HG03521 (cell line): ENCODE measurements around the gene BGLAP.

Experiments used
- ATAC-seq: cut with Tn5 transposase; IDR thresholded peaks from one replicate; pipeline ENCODE4 v1.9.1; 2021; ENCODE audit warnings: mild to moderate bottlenecking, moderate library complexity; ENCODE audit not compliant: unreplicated experiment

Gene BGLAP

DNA sequence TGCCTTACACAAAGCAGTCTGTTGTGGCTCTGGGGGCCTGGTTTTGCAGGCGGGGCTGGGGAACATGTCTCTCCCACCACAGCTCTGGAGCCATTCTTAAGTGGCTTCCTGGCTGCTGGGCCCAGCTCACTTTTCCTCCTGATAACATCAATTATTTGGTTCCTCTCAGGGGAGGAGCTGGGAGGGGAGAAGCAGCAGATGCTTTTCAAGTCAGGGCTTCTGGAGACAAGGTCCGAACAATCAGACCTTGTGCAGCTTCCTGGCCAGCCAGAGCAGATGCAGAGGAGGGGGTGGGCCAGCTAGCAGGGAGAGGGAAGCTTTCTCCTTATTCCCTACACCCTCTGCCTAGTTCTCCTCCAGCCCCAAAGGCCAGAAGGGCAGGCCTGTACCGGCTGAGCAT lies 9.5 kb downstream of the BGLAP start:
- ATAC-seq, result no peak

DNA sequence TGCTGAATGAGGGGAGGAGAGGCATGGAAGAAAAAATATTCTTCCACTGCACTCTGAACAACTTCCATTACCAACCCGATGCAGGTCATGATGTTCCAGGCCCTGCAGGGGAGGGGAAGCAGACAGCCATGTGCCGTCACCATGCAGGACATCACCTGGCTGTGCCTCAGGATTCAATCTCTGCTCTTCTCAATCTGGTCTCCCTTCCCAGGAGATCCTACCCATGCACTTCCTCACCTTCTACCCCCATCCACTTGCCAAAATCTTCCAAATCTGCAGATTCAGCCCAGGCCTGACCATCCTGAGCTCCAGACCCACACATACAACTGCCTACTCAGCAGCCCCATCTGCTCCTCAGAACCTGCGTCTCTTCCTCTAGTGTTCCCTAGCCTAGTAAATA lies 11.7 kb downstream of the BGLAP start:
- no peak for ATAC-seq

DNA sequence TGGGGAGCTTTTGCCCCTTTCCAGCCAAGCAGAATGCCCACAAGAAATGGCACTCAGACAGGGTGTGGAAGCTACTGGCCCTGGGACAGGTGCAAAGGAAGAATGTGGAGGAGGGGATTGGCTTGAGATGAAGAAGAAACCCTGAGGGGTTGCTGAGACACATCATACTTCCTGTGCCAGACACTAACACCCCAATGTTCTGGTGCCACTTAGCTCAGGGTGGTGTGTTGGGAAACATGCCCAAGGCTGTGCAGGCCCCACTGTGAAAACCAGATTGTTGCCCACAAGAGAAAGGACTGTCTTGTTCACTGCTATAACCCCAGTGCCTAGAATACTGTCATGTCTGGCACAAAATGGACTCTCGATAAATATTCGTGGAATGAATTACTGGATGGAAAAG lies 15.7 kb downstream of the BGLAP start:
- no peak for ATAC-seq

GRCh38 chr1:156258859-156259258 lies 16.9 kb downstream of the BGLAP start:
- ATAC-seq, result no peak

DNA sequence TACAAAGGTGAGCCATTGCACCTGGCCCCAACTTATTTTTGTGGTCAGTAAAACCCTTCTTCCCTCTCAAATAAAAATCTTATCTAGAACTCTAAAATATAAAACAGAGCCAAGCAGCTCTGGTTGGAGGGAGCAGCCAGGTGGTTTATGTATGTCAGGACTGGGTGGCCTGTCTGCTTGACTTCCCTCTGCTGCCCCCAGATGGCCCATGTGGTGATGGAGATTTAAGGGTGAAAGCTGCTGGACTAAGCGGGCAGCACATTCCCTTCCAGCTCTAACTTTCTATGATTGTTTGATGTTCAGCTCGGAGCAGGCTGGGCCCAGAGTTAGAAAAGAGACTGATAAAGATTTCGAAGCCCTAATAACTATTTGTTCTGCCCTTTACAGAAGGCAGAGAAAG lies 17.8 kb downstream of the BGLAP start:
- ATAC-seq, result no peak

DNA sequence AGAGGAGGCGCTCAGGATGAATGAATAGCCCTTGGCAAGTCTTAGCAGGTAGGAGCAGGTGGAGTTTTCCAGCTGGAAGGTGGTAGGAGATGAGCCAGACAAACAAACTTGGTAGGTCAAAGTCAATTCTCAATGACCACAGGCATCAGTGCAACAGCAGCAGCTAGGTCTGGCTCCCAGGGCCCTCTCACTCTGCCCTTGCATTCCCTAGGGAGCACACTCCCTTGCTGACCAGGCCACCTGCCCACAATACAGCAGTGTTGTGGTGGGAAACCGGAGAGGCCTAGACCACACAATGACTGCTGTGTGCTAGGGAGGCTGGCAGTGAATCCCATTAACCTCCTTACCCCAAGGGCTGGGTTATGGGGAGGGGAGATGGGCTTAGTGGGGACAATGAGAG lies 18.9 kb downstream of the BGLAP start:
- no peak for ATAC-seq

GRCh38 chr1:156262461-156263287 lies 20.7 kb downstream of the BGLAP start:
- no peak for ATAC-seq

DNA sequence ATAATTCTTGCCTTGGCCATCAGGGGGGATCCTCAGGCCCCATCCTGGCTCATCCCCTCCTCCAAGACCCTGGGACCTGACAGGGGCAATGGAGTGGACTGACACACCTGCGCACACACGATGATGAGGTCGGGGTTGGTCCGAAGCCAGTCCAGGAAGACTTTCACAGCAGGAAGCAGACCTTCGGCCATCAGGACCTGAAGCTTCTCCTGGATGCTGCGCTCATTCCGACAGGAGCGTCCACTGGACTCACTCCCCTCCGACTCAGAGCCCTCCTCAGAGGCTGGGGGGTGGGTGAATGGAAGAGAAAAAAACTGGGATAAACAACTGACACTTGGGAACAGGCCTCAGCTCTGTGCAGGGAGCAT lies 21.3 kb downstream of the BGLAP start:
- ATAC-seq, result no peak

DNA sequence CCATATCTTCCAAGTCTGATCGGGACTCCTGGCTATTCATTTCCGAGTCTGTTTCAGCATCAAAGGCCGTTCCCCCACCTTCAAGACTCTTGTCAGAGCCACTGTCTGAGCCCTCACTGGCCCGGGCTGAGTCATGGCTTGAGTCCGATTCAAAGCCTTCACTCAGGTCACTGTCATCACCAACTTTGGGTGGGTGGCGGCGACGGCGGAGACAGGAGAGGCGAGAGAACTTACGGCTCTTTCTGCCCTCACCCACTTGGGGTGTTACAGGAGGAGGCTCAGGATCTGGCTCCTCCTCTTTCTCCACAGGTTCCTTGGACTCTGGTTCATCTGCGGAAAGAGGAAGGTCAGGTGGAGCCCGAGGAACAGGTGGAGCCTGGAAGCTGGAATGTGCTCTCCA lies 24.1 kb downstream of the BGLAP start:
- no peak for ATAC-seq

DNA sequence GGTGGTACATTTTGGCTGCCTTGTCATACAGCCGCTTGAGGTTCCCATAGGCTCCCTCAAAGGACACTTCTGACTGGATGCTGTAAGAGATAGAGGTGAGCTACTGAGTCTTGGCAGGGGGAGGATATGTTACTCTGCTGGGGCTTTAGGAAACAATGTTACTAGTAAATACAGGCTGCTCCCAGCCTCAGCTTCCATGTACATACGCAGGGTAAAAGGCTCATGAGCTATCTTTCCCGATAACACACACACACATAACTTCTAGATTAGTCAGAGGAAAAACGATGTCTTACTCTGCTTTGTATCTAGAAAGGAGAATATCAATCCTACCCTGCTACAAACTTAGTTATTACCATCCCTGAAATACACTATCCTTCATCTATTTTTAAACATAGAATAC lies 26.4 kb downstream of the BGLAP start:
- no peak for ATAC-seq

DNA sequence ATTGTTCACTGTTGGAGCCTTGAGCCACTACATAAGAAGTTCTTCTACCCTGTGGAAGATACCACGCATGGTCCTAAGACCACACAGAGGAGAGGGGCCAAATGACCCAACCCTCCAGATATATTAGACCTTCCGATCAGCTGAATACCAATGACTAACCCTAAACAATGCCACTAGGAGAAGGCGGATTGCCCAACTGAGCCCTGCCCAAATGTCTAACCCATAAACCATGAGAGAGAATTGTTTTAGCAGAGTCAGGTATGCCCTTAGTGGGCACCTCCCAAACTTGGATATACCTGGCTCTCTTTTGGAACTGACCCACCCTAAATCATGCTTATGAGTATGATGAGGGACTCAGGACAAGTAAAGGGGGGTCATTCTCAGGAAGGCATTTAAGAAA lies 28.3 kb downstream of the BGLAP start:
- ATAC-seq, result no peak

- ATAC-seq, result no peak
These were observed 34.5 kb downstream of the BGLAP start for GRCh38 chr1:156276532-156276931.

DNA sequence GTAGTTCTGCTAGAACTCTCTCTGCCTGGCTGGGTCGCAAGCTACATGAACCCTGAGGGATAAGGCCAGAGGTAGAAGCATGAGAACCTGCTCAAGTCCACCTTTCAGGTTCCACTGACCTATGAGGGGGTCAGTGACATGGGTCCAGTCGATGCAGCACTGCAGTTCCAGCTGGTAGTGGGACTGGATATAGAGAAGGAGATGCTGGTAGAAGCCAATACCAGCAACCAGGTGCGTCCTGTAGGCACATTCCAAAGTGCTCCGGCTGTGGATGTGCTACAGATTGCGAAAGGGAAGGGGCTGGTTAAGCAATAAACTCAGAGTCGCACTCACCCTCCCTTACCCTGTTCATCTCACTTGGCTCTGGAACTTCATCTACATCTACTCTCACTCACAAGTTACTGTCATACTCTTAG lies 35.0 kb downstream of the BGLAP start:
- no peak for ATAC-seq

DNA sequence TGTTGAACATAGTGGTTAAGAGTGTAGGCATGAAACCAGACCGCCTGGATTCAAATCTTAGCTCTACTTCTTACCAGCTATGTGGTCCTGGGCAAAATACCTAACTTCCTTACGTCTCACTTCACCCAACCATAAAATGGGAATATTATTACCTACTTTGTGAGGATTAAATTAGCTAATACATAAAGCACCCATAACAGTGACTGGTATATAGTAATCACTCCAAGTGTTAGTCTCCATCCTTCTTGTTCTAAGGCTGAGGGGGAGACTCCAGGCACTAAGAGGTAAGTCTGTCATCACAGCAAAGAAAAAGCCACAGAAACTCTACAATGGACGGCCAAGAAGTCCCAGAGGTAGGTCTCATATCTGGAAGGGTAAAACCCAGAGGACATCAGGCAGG lies 37.9 kb downstream of the BGLAP start:
- ATAC-seq, result no peak

DNA sequence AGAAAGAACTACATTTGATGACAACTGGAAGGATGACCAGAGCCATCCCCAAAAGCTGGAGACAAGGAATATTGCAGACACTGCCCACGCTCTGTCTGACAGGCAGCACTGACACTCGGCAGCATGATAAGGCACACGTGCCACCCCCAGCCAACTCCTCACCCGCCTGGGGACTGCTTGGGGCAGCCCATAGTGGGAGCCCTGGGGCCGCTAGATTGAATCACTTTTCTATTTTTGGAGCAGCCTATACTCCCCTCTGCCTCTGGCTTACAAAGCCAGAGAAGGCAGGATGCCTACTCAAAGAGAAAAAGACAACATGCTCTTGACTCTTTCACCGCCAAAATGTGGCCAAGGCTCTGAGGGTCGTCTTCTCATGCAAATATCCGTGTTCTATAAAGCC lies 39.3 kb downstream of the BGLAP start:
- no peak for ATAC-seq

- no peak for ATAC-seq
These were observed 39.9 kb downstream of the BGLAP start for GRCh38 chr1:156281693-156282478.

DNA sequence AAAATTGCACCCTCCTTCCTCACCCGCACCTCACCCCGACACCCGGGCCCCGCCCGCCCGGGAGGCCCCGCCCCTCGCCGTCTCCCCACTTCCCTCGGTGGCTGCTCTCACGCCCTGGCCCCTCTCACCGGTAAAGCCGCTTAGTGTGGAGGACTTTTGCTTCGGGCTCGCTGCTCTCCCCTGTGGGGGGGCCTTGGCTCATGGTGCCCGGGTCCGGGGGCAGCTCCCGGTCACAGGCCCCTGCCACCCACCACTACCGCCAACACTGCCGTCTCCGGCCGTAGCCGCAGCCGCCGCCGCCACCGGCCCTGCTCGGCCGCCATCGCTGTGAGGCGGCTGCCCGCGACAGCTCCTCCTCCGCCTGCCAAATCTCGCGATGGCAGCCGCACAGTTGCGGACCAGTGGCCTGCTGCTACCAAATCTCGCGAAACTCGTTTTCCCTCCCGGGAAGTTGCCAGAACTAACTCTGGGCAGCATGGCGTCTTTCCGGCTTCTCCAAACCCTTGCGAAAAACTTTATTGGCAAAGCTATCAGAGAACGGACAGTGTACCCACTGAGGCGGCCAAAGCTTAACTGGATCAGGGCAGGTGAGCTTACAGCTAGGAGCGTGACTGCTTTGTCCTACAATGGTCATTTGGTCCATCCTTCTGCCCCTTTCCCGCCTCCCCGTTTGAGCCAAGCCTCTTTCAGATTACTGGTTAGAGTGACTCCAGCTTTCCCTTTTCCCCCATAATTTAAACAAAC lies 40.7 kb downstream of the BGLAP start, which contains the start of gene SMG5:
SMG5 (minus strand) TSS at position 347 of the 744 bp plus-strand sequence; CDS start at position 202, 145 bp downstream.
- ATAC-seq, result peak; percentile 71

DNA sequence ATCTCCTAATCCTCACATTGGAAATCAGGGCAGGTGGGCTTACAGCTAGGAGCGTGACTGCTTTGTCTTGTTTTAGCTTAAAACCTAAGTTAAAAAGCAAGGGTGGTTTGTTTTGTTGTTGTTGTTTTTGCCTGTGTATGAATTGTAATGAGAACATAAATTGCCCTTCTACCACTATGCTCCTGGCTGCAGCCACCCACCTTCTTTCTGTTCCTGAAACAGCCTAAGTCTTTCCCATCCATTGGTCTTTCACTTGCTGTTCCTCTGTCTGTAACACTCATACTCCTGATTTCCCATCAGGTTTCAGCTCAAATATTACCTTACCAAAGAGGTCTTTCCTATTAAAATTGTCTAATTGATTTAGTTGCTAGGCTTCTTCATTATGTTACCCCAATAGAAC lies 41.5 kb downstream of the BGLAP start:
- ATAC-seq, result no peak

DNA sequence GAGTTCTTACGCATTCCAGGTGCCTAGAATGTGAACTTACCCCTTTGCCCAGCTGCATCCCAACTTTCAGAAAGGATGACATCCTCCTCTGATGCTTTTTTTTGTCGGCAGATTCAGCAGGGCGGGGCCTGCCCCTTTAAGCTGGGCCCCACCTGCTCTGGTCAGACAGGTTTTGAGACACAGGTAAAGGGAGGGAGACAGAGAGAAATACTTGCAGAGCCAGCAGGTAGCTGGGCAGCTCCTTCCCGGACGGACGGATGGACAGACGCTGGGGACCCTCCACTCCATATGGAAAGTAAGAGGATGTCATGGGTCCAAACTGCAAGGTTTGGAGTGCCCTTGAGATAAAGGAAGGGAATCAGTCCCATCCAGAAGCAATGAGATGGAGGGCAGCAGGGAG lies 42.1 kb downstream of the BGLAP start, which contains the start of gene TMEM79:
TMEM79 (plus strand) TSS at position 214 of the 400 bp plus-strand sequence. CDS start 902 bp downstream, outside the sequence.
- ATAC-seq, result no peak

DNA sequence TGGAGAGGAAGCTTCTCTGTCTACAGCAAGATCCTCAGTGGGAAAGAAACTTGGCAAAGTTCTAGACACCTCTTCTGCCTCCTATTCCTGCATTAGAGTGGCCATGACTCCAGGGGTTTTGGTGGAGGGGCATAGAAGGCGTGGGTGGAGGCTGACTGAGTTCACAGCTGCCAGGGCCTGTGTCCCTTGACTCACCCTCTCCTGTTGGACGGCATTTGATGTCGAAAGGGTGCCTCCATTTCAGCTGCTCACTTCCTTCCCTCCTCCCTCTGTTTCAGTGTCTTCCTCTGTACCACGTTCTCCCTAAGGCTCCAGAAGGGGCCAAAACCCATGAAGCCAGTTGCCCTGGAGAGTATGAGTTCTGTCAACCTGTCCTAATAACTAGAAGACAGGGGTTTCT lies 42.8 kb downstream of the BGLAP start:
- no peak for ATAC-seq

DNA sequence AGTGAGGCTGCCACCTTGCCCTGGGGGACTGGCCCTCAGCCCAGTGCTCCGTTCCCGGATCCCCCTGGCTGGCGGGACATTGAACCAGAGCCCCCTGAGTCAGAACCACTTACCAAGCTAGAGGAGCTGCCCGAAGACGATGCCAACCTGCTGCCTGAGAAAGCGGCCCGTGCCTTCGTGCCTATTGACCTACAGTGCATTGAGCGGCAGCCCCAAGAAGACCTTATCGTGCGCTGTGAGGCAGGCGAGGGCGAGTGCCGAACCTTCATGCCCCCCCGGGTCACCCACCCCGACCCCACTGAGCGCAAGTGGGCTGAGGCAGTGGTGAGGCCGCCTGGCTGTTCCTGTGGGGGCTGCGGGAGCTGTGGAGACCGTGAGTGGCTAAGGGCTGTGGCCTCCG lies 43.5 kb downstream of the BGLAP start:
- ATAC-seq, result no peak
